NCI-H2107 (cell line): ENCODE data around the gene CLOCK.

ENCODE experiments used
- DNase-seq: peaks from one replicate; lab custom pipeline; 2025; lab: John Stamatoyannopoulos, UW

Gene CLOCK

DNA sequence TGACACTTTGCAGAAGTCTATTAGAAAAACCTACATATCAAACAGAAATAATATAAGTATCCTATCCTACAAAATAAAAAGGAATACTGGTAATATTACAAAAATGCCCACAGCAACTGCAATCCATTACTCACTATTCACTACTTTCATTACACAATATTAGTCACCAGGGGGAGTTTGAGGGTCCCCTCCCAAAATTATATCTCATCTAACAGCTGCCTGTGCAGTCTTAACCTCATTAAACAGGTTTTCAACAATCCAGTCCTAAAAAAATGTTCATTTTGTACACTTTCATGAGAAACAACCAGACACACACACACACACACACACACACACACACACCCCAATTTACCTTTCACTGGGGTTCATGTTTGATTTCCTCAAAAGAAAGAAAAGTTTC is 2.9 kb downstream of the CLOCK start:
- no peak for DNase-seq

DNA sequence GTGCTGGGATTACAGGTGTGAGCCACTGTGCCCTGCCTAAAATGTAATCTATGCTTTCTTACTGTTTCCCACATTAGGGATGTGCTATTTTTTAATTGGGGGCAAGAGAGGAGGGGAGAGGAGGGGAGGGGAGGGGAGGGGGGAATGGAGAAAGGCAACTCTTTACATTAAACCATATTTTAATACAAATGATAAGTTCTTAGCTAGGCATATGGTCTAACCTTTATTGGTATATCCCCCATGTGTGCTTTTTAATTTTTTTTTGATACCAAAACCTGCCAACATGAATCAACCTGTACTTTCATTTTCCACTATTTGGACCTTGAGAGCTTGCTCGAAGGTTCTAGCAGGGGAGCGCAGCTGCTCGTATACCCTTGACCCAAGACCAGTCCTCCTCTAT is 6.4 kb downstream of the CLOCK start:
- no peak for DNase-seq

DNA sequence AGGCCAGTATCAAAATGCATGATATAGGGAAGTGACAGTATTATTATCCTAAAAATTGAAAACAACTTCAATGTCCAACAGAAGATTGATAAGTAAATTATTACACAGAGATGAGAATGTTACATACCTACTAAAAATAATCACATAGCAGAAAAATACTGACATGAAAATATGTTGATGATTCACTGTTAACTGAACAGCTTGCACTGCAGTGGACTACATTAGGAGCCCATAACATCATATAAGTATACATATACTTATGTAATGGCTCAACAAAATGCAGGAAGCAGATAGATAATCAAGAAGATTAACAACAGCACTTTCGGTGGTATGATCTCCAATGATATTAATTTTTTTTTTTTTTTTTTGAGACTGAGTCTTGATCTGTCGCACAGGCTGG is 7.1 kb downstream of the CLOCK start:
- no peak for DNase-seq

DNA sequence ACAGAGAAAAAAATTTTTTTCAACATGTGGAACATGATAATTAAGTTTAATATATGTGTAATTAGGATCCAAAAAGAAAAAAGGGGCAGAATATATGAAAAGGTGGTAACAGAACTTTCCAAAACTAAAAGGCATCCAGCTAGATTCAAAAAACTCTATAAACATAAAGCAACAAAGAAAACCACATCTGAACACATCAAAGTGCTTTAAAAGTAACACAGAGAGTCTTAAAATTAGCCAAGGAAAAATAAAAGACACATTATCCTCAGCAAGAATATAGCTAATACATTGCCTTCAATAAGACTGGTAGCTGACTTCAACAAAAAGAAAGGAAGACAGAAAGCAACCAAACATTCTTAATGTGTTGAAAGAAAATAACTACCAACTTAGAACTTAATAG is 8.2 kb downstream of the CLOCK start:
- DNase-seq, result no peak

DNA sequence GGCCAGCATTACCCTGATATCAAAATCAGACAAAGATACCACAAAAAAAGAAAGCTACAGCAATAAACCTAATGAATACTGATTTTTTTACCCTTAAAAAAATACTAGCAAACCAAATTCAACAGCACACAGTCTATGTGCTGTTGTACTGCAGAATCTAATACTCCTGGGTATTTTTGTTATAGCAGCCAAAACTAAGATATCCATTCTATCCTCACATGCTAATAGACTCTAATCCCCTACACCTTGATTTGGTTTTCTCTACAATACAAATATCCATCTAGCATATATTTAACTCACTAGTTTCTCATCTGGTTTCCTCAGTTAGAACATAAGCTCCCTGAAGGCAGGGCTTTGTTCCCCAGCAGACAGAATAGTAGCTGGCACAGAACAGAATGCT is 12.4 kb downstream of the CLOCK start:
- no peak for DNase-seq

DNA sequence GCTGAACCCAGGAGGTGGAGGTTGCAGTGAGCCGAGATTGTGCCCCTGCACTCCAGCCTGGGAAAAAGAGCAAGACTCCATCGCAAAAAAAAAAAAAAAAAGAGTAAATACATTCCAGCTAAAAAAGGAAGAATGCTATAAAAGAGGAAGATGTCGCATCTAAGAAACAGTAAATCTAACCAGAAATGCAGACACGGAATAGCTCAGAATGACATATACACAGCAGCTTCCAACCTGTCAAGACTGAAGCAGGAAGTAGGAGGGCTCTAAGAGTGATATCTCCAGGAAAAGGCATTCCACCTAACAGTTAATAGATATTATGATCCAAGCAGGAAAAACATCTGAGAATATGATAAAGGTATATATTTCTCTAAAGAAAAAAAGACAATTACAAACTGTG is 16.0 kb downstream of the CLOCK start:
- no peak for DNase-seq

DNA sequence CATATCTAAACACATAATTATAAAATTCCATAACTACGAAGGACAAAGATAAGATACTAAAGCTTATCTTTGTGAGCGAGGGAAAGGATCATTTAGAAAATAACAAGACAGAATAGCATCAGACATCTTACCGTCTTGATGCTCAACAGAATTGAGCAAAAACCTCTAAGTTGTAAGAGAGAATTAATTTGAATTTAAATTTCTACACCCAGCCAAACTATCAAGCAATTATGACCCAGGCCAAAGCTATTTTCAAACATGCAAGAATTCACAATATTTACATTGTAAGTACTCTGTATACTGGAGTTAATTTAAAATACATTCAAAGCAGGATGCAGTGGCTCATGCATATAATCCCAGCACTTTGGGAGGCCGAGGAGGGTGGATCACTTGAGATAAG is 16.5 kb downstream of the CLOCK start:
- DNase-seq, result no peak

DNA sequence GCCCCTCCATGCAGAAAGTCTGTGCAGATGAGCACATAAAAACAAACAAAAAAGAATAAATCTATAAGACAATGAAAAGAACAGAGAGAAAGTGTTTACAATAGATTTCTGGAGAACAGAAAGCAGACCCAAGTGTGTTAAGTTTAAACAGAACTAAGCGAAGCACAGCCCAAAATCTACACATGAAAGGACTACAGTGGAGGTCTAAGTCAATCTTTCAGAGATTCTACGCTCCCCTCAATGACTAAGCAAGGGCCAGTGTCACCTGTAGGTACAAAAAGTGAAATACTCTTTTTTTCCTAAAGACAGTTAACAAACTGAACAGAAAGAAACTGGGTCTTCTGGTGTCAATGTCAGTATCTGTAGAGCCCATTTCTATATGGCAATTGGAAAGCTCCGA is 18.2 kb downstream of the CLOCK start:
- DNase-seq, result no peak

DNA sequence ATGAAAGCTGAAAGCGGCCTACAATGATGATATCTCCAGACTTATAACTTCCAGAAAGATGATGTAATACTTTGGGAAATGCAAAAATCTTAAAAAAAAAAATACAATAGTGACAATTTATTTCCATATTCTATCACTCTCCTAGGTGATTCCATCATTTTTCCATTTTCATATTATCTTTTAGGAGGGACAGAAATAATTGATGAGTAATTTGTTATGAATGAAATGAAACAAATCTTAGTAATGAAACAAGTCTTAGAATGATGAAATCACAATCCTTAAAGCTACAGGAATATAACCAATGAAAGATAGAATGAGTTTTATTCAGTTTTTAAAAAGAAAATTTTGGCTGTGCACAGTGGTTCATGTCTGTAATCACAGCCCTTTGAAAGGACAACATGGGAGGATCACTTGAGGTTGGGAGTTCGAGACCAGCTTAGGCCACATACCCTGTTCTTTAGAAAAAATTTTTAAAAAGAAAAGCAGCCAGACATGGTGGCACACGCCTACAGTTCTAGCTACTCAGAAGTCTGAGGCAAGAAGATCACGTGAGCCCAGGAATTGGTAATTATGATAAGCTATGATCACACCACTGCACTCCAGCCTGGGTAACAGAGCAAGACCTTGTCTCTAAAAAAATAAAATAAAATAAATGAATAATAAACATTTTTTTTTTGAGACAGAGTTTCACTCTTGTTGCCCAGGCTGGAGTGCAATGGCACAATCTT is 21.7 kb downstream of the CLOCK start:
- no peak for DNase-seq

DNA sequence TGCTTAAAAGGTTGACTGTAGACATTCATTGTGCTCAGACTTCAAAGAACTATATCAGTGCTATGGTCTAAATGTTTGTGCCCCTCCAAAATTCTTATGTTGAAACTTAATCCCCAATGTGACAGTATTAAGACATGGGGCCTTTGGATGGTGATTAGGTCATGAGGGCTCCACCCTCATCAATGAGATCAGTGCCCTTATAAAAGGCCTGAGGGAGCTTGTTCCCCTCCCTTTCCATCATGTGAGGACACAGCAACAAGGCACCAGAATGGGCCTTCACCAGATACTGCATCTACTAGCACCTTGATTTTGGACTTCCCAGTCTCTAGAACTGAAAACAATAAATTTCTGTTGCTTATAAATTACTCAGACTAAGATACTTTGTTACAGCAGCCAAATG is 28.3 kb downstream of the CLOCK start:
- no peak for DNase-seq

DNA sequence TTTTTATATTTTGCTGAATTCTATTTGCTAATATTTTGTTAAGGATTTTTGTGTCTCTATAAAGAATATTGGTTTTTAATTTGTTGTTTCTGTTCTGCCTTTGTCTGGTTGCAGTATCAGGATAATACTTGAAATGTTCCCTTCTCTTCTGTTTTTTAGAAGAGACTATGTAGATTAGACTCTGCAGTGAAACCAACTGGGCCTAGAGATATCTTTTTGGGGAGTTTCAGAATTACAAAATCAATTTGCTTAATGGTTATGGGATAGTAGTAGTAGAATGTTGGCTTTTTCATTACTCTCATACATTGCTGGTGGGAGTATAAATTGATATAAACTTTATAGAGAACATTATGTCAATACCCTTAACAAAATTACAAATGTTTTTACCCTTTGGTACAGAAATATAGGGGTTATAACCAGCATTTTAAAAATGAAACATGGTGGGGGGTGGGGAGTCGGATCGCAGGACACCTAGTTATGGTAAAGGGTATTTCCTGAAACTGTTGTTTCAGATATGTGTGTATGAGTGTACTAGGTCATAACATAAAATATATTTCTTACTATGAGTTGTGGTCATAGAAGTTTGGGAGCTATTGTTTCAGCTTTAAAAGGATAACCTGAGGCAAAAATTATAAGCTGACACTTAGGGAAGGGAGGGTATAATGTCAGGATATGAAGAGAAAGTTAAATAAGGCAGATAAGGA is 29.0 kb downstream of the CLOCK start:
- DNase-seq, result no peak

DNA sequence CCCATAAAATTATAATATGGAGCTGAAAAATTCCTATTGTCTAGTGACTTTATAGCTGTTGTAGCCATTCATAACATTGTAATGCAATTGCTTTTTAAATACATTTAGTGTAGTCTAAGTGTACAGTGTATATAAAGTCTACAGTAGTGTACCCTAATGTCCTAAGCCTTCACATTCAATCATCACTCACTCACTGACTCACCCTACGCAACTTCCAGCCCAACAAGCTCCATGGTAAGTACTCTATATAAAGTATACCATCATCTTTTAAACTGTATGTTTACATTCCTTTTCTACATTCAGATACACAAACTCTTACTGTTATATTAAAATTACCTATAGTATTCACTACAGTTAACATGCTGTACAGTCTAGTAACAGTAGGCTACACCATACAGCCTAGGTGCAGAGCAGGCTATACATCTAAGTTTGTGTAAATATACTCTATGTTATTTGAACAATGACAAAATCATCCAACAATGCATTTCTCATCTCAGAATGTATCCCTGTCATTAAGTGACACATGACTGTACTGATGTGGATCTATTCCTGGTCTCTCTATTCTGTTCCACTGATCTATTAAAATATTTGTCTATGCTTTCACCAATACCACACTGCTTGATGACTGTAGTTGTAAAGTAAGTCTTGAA is 33.7 kb downstream of the CLOCK start:
- no peak for DNase-seq

DNA sequence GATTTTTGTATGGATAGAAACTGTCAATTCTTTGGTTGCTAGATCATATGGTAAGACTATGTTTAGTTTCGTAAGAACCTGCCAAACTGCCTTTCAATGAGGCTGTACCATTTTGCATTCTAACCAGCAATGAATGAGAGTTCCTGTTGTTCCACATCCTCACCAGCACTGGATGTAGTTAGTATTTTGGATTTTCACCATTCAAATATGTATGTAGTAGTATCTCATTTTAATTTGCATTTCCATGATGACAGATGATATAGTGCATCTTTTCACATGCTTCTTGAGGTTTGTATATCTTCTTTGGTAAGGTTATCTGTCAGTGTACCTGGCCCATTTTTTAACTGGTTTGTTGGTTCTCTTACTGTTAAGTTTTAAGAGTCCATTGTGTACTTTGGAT is 34.6 kb downstream of the CLOCK start:
- DNase-seq, result no peak

DNA sequence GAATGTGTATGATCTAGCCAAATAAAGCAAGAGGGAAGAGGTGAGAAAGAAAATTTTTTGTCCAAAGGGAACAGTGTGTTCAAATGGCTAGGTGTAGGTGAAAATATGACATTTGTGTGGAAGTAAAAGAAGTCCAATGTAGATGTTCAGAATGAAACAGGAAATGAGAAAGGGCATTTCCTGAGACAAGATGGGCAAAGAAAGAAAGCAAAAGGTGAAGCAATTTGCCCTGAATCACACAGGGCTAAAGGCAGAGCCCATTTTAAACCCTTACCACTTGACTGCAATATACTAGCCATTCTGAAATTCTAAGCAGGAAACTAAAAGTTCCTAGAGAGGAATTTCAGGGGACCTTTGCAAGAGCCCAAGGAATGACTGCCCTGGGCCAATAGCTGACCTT is 36.0 kb downstream of the CLOCK start:
- DNase-seq, result no peak

DNA sequence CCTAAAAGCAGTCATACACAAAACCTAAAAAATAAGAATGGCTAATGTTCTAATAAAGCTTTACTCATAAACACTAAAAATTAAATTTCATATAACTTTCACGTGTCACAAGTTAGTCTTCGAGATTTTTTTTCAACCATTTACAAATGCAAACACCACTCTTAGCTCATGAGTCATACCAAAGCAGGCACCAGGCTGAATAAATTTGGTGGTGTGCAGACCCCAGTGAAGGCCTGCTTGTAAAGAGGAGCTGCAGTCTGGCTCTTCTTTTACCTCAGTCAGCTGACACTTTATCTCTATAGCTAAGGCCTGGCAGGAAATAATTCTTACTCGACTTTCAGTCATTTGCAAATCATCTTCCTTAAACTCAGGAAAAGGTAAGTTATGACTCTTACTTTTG is 37.4 kb downstream of the CLOCK start:
- DNase-seq, result no peak

DNA sequence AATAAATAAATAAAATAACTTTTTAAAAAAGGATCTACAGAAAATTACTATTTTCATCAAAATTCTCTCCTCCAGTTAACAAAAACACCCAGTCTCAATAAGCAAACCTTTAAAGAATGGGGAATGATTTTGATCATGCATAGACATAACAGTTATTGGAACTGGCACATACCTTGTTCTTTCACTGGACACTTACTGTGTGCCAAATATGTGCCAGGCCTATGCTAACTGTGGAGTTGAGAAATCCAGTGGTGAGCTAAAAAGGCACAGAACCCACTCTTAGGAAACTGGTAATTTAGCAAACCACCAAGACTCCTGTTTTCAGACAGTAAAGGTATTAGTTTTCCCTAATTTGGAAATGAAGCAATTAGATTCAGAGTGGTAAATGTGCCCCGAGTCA is 39.1 kb downstream of the CLOCK start:
- DNase-seq, result no peak

DNA sequence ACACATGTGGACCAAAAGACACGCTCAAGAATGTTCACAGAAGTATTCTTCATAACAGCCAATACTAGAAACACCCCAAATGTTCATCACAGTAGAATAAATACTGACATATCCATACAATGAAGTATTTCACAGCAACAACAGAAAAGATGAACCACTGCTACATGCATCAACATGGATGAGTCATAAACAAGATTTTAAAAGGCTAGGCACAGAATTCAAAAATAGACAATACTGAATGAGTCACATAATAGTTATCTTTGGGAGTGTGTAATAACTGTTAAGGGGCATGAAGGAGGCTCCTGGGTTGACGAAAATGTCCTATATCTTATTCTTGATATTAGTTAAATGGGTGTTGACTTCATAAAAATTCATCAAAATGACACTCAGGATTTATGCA is 43.5 kb downstream of the CLOCK start:
- no peak for DNase-seq

DNA sequence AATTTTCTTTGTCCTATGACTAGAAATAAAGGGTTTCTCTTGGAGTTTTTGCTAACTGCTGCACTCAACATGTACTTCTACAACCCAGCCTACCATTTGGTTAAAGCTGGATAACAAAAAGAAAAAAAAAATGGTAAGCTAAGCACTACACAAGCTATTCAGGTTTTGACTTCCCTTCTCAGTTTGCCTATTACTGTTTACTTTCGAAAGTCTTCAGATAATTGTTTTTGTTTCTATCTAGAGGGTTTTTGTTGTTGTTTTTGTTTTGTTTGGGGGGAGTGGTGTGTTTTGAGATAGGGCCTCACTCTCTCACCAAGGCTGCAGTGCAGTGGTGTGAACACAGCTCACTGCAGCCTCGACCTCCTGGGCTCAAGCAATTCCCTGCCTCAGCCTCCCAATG is 46.6 kb downstream of the CLOCK start:
- no peak for DNase-seq

DNA sequence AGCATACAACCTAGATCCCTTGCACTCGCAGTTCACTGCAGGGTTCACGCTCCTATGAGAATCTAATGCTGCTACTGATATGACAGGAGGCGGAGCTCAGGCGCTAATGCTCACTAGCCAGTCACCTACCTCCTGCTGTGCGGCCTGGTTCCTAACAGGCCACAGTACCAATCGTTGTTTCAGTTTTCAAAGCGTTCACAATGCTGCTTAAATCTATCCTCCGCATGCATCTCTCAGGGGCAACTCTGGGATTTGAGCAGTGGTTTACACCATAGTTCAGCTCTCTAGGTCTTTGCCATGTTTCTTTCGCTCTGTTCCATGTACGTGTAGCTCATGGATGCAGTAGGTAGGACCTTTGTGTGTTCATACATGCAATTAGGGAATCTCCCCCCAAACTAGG is 47.2 kb downstream of the CLOCK start:
- no peak for DNase-seq

DNA sequence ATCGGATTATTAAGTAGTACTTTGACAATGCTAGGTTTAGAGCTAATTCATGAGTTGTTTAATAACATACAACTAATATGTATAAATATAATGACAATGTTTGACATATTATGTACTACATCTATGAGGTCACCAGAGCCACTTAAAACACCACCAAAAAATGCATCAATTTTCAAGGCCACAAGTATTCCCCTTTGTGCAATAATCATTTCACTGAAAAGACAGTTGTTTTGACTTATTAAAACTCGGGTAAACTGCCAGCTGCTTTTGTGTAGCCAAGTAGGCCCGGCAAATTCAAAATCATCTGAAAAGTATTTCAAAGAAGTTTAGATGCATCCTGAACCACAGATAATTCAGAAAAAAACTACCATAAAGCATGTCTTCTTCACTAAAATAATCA is 48.7 kb downstream of the CLOCK start:
- DNase-seq, result no peak

DNA sequence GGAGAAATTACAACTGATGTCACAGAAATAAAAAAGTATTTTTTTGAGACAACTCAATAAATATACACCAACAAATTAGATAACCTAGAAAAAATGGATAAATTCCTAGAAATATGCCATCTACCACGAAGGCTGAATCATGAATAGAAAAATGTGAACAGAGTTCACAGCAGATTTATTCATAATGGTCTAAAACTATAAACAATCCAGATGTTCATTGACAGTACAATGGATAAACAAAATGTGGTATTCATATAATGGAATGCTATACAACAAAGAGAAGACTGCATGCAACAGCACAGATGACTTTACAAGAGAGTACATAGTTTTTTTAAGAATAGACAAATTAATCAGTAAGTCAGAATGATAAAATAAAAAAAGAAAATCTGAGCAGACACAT is 55.2 kb downstream of the CLOCK start:
- DNase-seq, result no peak

DNA sequence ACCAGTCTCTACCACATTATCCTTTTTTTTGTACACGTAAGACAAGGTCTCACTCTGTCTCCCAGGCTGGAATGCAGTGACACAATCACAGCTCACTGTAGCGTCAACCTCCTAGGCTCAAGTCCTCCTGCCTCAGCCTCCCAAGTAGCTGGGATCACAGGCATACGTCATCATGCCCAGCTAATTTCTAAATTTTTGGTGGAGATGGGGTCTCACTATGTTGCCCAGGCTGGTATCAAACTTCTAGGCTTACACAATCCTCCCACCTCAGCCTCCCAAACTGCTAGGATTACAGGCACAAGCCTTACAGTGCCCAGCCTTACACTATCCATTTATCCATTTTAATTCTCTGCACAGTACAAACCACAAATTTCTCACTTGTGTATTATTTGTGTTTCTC is 58.0 kb downstream of the CLOCK start:
- no peak for DNase-seq

DNA sequence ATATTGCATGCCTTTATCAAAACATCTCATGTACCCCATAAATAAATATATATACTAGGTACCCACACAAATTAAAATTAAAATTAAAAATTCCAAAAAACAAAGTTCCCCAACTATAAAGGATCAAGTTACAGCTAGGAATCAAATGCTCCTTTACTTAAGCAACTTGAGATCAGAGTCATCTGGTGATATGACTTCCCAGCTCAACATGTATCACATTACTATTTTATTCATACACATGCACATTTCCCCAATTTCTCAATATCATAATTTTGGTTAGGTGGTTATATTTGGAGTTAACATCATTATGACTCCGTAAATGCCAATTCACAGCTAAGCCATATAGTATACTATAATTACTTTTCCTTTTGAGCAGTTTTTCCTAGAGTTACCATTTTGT is 60.9 kb downstream of the CLOCK start:
- DNase-seq, result no peak

DNA sequence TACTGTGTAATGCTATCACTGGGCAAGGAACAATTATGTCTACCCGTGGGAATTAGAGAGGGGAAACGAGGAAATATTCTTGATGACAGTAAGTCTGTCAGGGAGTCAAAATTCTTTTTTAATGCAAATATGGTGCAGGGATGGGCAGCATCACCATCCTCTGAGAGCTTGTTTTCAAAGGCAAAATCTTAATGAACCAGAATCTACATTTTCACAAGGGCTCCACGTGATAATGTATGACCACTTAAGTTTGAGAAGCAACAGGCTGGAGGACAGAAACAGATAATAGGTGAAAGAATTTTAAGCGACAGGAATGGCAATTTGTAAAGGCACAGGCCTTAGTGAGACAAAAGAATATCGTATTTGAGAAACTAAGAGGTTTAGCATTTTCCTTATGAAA is 63.4 kb downstream of the CLOCK start:
- no peak for DNase-seq
